Mesenchymal stem cell (in vitro differentiated cells and primary cell): ENCODE measurements around the gene MESP2.

Experiments
- DNase-seq: peaks from one replicate; pipeline ENCODE4 v3.0.0-alpha.2; 2013
- H2AFZ ChIP-seq: one replicate; pipeline ENCODE4 v1.6.1; 2013; ENCODE audit warnings: low read depth, mild to moderate bottlenecking, control low read depth, inconsistent platforms, low read length, moderate library complexity
- H2AK5ac ChIP-seq: 2 replicates; pipeline ENCODE4 v1.6.1; 2013; ENCODE audit warnings: low read length, moderate library complexity, mild to moderate bottlenecking, inconsistent platforms; ENCODE audit not compliant: severe bottlenecking
- H2BK120ac ChIP-seq: one replicate; pipeline ENCODE4 v1.6.1; 2013; ENCODE audit warnings: low read depth, mild to moderate bottlenecking, inconsistent platforms, low read length, moderate library complexity
- H2BK12ac ChIP-seq, 2 experiments: one replicate each; pipeline ENCODE4 v1.6.1; 2013; ENCODE audit warnings: inconsistent platforms in 2 of 2, low read length in 2 of 2, mild to moderate bottlenecking in 2 of 2, moderate library complexity in 2 of 2, control low read depth in 1 of 2
- H2BK15ac ChIP-seq: one replicate; pipeline ENCODE4 v1.6.1; 2013; ENCODE audit warnings: mild to moderate bottlenecking, low read depth, inconsistent platforms; ENCODE audit not compliant: poor library complexity, severe bottlenecking
- H2BK5ac ChIP-seq: 2 replicates; pipeline ENCODE4 v1.6.1; 2013; ENCODE audit warnings: low read depth, mild to moderate bottlenecking, low read length, control low read depth, inconsistent platforms; ENCODE audit not compliant: poor library complexity, severe bottlenecking
- H3K14ac ChIP-seq, 2 experiments: one replicate each; pipeline ENCODE4 v1.6.1; 2013; ENCODE audit warnings: inconsistent platforms in 2 of 2, low read length in 2 of 2, control low read depth in 1 of 2, mild to moderate bottlenecking in 1 of 2, moderate library complexity in 1 of 2
- H3K18ac ChIP-seq, 2 experiments: one replicate each; pipeline ENCODE4 v1.6.1; 2013; ENCODE audit warnings: inconsistent platforms in 2 of 2, low read length in 2 of 2, control low read depth in 1 of 2, low read depth in 1 of 2, mild to moderate bottlenecking in 1 of 2
- H3K23ac ChIP-seq, 2 experiments: one replicate each; pipeline ENCODE4 v1.6.1; 2013; ENCODE audit warnings: inconsistent platforms in 2 of 2, low read length in 2 of 2, mild to moderate bottlenecking in 2 of 2, moderate library complexity in 2 of 2, control low read depth in 1 of 2
- H3K27ac ChIP-seq: 2 replicates; pipeline ENCODE4 v1.5.1; 2013; ENCODE audit warnings: mild to moderate bottlenecking, moderate library complexity, low read length, control low read depth, inconsistent platforms; ENCODE audit not compliant: poor library complexity, severe bottlenecking
- H3K27me3 ChIP-seq, 2 experiments: 2 replicates each; pipeline versions ENCODE4 v1.6.1 to v1.7.0; 2013; ENCODE audit warnings: low read length in 2 of 2, mild to moderate bottlenecking in 2 of 2, moderate library complexity in 2 of 2, control low read depth in 1 of 2, inconsistent platforms in 1 of 2; ENCODE audit not compliant: control insufficient read depth in 1 of 2, insufficient read depth in 1 of 2
- H3K36me3 ChIP-seq, 2 experiments: 2 replicates each; pipeline versions ENCODE4 v1.6.1 to v1.7.0; 2013; ENCODE audit warnings: low read length in 2 of 2, control low read depth in 1 of 2, inconsistent platforms in 1 of 2, low read depth in 1 of 2, mild to moderate bottlenecking in 1 of 2; ENCODE audit not compliant: insufficient read depth in 2 of 2, control insufficient read depth in 1 of 2
- H3K4ac ChIP-seq, 2 experiments: one replicate each; pipeline ENCODE4 v1.6.1; 2013; ENCODE audit warnings: inconsistent platforms in 2 of 2, low read length in 2 of 2, mild to moderate bottlenecking in 2 of 2, moderate library complexity in 2 of 2, control low read depth in 1 of 2, low read depth in 1 of 2
- H3K4me1 ChIP-seq: 2 replicates; pipeline ENCODE4 v1.6.1; 2013; ENCODE audit warnings: low read depth, low read length, control low read depth; ENCODE audit not compliant: control insufficient read depth, insufficient read depth
- H3K4me2 ChIP-seq: 2 replicates; pipeline ENCODE4 v1.6.1; 2013; ENCODE audit warnings: low read length, mild to moderate bottlenecking, inconsistent platforms; ENCODE audit not compliant: poor library complexity, severe bottlenecking
- H3K4me3 ChIP-seq, 2 experiments: 2 replicates each; pipeline versions ENCODE4 v1.5.1 to v1.7.0; 2013; ENCODE audit warnings: low read length in 2 of 2, mild to moderate bottlenecking in 2 of 2, control low read depth in 1 of 2, low read depth in 1 of 2; ENCODE audit not compliant: insufficient read depth in 1 of 2
- H3K79me1 ChIP-seq: replicated peaks from 2 replicates; pipeline ENCODE4 v1.6.1; 2013; ENCODE audit warnings: mild to moderate bottlenecking, control low read depth, low read length, inconsistent platforms; ENCODE audit not compliant: poor library complexity, severe bottlenecking
- H3K9ac ChIP-seq: 2 replicates; pipeline ENCODE4 v1.7.0; 2013; ENCODE audit warnings: mild to moderate bottlenecking, low read length, moderate library complexity
- H3K9me3 ChIP-seq: 2 replicates; pipeline ENCODE4 v1.7.0; 2013; ENCODE audit warnings: mild to moderate bottlenecking, low read length; ENCODE audit not compliant: control insufficient read depth
- H4K8ac ChIP-seq: one replicate; pipeline ENCODE4 v1.6.1; 2013; ENCODE audit warnings: inconsistent platforms, mild to moderate bottlenecking, low read length, moderate library complexity
- H4K91ac ChIP-seq: one replicate; pipeline ENCODE4 v1.6.1; 2013; ENCODE audit warnings: mild to moderate bottlenecking, low read length, inconsistent platforms
- WGBS: methylation state at CpG from one replicate; pipeline ENCODE4 v1.1.7; 2013; ENCODE audit warnings: mixed read lengths; 5-methylcytosine and 5-hydroxymethylcytosine counted together

MESP2 gene

DNA sequence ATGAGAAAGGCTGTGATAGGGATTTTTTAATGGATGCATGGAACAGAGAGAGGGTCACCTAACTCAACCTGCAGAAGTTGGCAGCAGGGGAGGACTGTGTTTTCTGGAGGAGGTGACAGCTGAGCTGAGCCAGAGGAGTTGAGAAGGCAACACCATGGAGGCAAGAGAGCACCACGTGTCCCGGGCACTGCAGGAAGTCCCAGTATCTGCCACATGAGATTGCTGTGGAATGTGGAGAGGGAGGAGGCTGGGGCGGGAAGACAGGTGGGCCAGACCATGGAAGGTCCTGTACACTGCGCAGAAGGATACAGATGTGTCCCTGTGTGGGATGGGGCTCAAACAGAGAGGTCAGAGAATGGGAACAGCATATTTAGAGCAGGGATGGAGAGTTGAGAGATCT lies 40.4 kb upstream of the MESP2 start:
- no peak overlapping the region for H3K4me2 ChIP-seq
- H3K27ac ChIP-seq = no peak overlapping the region
- H3K9me3 ChIP-seq = no peaks in the 10 kb centered on the region
- H3K4me3 ChIP-seq = no peak overlapping the region
- no peak overlapping the region for H3K23ac ChIP-seq
- H3K27me3 ChIP-seq = peaks cover 61 to 67% of the 10 kb centered on the region in 2 experiments
- no peak overlapping the region for H2AK5ac ChIP-seq
- H3K9ac ChIP-seq = no peak overlapping the region
- no peak for DNase-seq
- H2BK5ac ChIP-seq = no peak overlapping the region
- H2AFZ ChIP-seq = no peak overlapping the region
- no peak overlapping the region for H2BK12ac ChIP-seq
- no peaks in the 10 kb centered on the region for H3K36me3 ChIP-seq
- H3K79me1 ChIP-seq = no peaks in the 10 kb centered on the region
- H3K4me1 ChIP-seq = no peaks in the 10 kb centered on the region
- no peak overlapping the region for H2BK15ac ChIP-seq
- no peak overlapping the region for H3K14ac ChIP-seq
- H4K8ac ChIP-seq = no peak overlapping the region
- 65% methylated on average over 4 of the region's 4 CpGs for WGBS
- H3K4ac ChIP-seq = no peak overlapping the region
- no peak overlapping the region for H3K18ac ChIP-seq
- no peak overlapping the region for H2BK120ac ChIP-seq
- H4K91ac ChIP-seq = no peak overlapping the region

- H2AK5ac ChIP-seq = no peak overlapping the region
- no peak overlapping the region for H3K4me3 ChIP-seq
- no peak overlapping the region for H2BK15ac ChIP-seq
- H3K9me3 ChIP-seq = no peaks in the 10 kb centered on the region
- DNase-seq = peak; percentile 74
- H3K27me3 ChIP-seq = peaks cover 38 to 45% of the 10 kb centered on the region in 2 experiments
- no peaks in the 10 kb centered on the region for H3K36me3 ChIP-seq
- H2BK120ac ChIP-seq = no peak overlapping the region
- H2AFZ ChIP-seq = no peak overlapping the region
- H3K18ac ChIP-seq = no peak overlapping the region
- 0% methylated on average over 7 of the region's 8 CpGs for WGBS
- no peak overlapping the region for H3K27ac ChIP-seq
- H4K91ac ChIP-seq = no peak overlapping the region
- H3K9ac ChIP-seq = no peak overlapping the region
- no peak overlapping the region for H2BK5ac ChIP-seq
- H4K8ac ChIP-seq = no peak overlapping the region
- H3K79me1 ChIP-seq = no peaks in the 10 kb centered on the region
- H3K23ac ChIP-seq = no peak overlapping the region
- no peak overlapping the region for H3K4me2 ChIP-seq
- H3K14ac ChIP-seq = no peak overlapping the region
- H3K4me1 ChIP-seq = no peaks in the 10 kb centered on the region
- H3K4ac ChIP-seq = no peak overlapping the region
- H2BK12ac ChIP-seq = no peak overlapping the region
These were observed 36.0 kb upstream of the MESP2 start for GRCh38 chr15:89740137-89740536.

DNA sequence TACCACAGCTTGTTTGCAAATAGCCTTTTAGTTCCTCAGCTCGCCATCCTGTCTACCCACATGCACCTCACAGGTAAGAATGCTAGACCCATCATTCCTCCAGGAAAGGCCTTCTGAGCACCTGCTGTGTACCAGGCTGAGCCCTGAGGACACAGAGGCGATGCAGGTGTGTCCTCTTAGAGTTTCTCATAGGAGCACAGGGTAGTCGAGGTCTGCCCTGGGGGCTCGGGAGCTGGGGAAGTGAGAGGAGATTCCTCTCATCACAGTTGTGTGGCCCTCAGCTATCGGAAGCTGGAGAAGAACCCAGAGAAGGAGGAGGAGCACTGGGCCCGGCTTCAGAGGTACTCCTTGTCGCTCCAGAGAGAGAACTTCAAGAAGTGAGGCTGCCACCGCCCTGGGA lies 33.1 kb upstream of the MESP2 start:
- no peak overlapping the region for H4K8ac ChIP-seq
- no peak overlapping the region for H3K23ac ChIP-seq
- H3K9ac ChIP-seq = no peak overlapping the region
- H3K4me2 ChIP-seq = no peak overlapping the region
- H3K4ac ChIP-seq = no peak overlapping the region
- H3K36me3 ChIP-seq = no peaks in the 10 kb centered on the region
- H3K9me3 ChIP-seq = no peaks in the 10 kb centered on the region
- no peak overlapping the region for H3K18ac ChIP-seq
- H3K27me3 ChIP-seq = peaks cover 42 to 44% of the 10 kb centered on the region in 2 experiments
- no peak for DNase-seq
- H2AFZ ChIP-seq = no peak overlapping the region
- WGBS = 88% methylated on average over 8 of the region's 8 CpGs
- H3K4me3 ChIP-seq = no peak overlapping the region
- H3K14ac ChIP-seq = no peak overlapping the region
- H2BK5ac ChIP-seq = no peak overlapping the region
- no peak overlapping the region for H2BK120ac ChIP-seq
- no peaks in the 10 kb centered on the region for H3K79me1 ChIP-seq
- H4K91ac ChIP-seq = no peak overlapping the region
- no peak overlapping the region for H2BK12ac ChIP-seq
- H2AK5ac ChIP-seq = no peak overlapping the region
- H3K27ac ChIP-seq = no peak overlapping the region
- no peak overlapping the region for H2BK15ac ChIP-seq
- H3K4me1 ChIP-seq = peaks cover 8% of the 10 kb centered on the region

DNA sequence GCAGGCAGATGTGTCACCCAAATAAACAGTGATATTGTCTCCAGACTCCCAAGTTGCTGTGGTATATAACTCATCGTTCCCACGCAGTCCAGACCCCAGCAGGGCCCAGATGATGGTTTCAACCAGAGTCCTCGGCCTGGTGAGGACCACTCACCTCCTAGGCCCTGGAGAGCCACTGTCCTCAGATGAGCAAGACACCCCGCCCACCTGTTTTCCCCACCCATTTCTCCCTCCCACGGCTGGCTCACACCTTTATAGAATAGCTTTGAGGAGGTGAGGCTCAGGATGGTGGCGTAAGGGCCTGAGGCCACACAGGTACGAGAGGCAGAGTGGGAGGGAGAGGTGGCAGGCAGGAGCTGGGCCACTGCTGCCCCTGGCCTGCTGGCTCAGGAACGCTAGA lies 32.5 kb upstream of the MESP2 start:
- H3K4me2 ChIP-seq = no peak overlapping the region
- no peak overlapping the region for H4K91ac ChIP-seq
- H3K4me3 ChIP-seq = no peak overlapping the region
- H3K27me3 ChIP-seq = peaks cover 48% of the 10 kb centered on the region in 2 experiments
- no peak overlapping the region for H3K4ac ChIP-seq
- no peaks in the 10 kb centered on the region for H3K36me3 ChIP-seq
- no peak overlapping the region for H3K9ac ChIP-seq
- no peak overlapping the region for H3K27ac ChIP-seq
- no peak overlapping the region for H3K18ac ChIP-seq
- H2BK12ac ChIP-seq = no peak overlapping the region
- no peak overlapping the region for H4K8ac ChIP-seq
- DNase-seq = no peak
- no peak overlapping the region for H3K14ac ChIP-seq
- H3K9me3 ChIP-seq = no peaks in the 10 kb centered on the region
- no peak overlapping the region for H3K23ac ChIP-seq
- no peak overlapping the region for H2BK15ac ChIP-seq
- WGBS = 83% methylated on average over 5 of the region's 8 CpGs
- H2AFZ ChIP-seq = no peak overlapping the region
- H2BK120ac ChIP-seq = no peak overlapping the region
- no peak overlapping the region for H2AK5ac ChIP-seq
- no peak overlapping the region for H2BK5ac ChIP-seq
- no peaks in the 10 kb centered on the region for H3K79me1 ChIP-seq
- H3K4me1 ChIP-seq = peaks cover 8% of the 10 kb centered on the region
